Activated CD4-positive, CD25-positive, alpha-beta regulatory T cell treated with anti-CD3 and anti-CD28 coated beads, Interleukin-2, amount 50 U/mL, for 72 hours (primary cell): ENCODE measurements around the gene GRPEL1.

Experiments
- DNase-seq: peaks from one replicate; pipeline ENCODE4 v3.0.0; 2021

The GRPEL1 gene

DNA sequence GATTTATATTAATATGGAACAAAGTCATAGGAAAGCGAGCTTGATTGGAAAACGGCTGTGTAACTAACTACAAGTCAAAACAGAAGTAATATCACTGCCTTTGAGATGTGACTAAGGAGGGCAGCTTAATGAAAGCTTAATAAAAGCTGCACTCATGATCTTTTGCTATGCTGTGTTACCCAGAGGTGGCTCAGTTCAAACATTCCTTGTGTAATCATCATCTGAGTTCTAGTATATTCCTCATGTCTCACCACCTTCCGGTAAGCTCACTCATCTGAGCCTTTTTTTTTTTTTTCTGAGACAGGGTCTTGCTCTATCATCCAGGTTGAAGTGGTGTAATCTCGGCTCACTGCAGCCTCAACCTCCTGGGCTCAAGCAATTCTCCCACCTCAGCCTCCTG lies 5.0 kb downstream of the GRPEL1 start:
- no peak for DNase-seq

DNA sequence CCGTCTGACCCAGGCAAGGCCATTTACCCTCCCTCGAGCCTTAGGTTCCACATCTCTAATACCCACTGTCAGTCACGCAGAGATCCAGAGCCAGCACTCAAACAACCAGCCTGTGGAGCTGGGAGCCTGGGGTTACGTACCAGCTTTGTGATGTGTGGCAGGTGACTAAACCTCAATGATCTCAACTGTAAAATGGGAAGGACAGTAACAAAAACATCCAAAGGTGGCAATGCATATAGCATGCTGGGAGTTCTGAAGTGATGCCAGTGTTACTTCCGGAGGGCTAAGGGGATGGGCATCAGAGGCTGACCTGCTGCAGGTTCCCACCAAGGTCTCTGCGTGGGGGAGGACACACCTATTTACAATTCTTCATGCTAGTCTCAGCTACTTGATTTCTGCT lies 6.0 kb downstream of the GRPEL1 start:
- no peak for DNase-seq

DNA sequence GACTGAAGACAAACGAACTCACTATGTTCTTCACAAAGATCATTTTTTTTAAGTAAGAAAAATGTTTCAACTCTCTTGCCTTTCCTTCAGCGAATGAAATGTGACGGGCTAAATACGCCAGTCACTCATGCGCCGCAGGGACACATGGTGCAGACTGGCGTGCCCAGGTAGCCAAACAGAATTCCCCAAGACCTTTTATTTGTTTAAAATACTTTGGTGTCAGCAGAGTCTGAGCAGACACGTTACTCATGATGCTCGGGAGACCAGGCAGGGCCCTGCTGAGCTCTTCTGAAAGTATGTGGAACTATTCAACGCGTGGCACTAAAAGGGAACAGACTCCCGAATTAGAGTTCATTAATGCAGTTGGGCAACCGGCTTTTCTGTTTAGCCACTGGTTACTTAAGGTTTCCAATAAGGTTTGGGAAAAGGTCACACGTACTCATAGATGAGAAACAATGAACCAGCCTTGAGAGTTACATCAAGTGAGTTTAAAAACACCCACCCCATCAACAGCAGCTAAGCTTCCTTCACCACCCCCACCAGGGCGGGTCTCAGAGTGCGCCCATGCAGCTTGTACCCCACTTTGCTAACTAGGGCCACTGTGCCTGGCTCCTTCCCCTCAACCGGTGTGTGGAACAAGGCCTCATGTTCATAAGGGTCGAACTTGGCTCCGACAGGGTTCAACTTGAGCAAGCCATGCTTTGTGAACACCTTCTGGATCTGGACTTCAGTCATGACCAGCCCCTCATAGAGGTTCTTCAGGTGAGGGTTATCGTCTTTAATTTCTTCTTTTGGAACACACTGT lies 7.3 kb downstream of the GRPEL1 start:
- DNase-seq = no peak

DNA sequence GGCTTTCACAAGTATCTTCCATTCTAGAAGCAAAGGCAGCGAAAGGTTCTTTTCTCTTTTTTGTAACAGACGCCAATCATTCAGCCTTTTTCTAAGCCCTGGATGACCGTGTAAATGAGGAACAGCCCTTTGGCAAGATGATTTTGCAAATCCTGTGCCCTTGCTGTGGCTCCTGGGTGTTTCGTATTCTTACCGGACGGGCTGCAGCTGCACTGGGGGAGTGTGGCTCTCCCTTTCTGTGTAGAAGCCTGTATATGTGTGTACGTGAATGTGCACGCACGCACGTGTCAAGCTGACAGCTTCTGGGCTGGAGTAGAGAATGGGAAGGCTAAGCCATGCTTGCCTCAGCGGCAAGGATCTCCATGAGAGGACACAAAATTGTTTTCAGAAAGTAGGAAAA lies 8.2 kb downstream of the GRPEL1 start:
- DNase-seq = no peak

DNA sequence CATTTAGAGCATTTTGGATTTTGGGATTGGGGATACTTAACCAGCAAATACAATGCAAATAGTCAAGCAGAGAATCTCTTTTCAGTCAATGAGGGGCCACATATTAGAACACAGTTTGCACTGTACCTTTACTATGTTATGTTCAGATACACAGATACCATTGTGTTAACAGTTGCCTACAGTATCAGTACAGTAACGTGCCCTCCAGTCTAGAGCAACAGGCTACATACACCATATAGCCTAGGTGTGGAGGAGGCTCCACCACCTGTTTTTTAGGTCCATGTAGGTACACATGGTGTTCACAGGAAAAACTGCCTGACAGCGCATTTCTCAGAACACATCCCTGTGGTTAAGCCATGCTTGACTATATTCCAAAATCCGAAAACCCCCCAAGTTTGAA lies 9.1 kb downstream of the GRPEL1 start:
- DNase-seq = no peak

DNA sequence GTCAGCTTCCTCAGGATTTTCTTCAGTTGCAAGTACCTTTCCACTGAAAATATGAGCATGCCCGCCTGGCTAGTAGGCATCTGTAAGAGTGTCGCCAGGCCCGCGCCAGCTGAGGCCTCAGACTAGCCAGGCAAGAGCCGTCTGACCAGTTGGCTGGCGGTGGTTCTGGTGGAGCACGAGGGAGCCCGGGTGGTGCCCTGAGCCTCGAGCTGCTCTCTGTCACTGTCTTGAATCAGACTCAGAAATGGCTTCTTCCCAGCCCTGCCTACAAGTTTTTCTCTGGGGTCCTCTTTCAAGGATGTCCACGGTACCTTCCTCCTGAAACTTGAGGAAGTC lies 11.9 kb downstream of the GRPEL1 start:
- DNase-seq = no peak

DNA sequence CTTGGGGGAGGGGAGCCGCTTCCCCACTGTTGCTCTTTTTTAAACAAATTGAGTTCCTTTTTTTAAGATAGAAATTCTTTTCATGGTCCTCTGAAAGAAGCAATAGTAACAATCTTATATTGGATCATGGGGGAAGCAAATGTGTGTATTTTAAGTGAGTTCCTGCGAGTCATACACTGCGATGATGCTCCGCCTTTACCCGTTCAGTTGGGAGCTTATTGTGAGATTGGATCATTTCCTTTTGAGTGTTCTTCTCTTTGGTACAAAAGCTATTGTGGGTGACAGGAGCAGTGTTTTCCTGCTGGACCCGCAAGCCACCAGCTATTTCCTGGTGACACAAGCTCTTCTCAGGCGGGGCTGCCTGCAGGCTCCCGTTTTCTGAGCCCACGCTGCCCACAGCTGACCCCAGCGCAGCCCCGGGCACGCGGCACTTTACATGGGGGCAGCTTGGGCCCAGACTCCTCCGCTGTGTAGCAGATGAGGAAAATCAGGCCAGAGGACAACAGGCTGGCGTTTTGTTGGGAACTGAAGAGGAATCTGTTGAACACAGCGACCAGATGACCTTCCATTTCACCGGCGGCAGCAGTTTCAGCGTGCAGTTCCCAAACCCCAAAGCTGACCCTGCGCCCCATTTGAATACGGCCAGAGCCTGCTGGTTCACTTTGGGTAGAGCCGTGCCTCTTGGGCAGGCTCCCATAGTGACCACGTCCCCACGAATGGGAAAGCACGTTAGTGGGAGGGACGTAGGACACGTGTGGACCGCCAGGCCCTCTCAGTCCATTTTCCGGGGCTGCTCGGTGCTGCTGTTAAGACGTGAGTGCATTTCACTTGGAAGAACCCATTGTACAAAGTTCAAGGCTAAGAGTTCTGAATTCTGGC lies 12.5 kb downstream of the GRPEL1 start:
- DNase-seq = no peak

DNA sequence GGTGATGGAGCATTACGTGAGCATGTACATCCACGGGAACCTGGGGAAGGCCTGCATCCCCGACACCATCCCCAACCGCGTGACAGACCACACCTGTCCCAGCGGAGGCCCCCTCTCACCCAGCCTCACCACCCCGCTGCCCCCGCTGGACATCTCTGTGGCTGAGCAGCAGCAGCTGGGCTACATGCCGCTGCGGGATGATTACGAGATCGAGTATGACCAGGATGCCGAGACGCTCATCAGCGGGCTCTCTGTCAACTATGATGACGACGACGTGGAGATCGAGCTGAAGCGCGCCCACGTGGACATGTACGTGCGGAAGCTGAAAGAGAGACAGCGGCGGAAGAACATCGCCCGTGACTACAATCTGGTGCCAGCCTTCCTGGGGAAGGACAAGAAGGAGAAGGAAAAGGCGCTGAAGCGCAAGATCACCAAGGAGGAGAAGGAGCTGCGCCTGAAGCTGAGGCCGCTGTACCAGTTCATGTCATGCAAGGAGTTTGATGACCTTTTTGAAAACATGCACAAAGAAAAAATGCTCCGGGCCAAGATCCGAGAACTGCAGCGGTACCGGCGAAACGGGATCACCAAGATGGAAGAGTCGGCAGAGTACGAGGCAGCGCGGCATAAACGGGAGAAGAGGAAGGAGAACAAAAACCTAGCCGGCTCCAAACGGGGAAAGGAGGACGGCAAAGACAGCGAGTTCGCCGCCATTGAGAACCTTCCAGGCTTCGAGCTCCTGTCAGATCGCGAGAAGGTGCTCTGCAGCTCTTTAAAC lies 13.6 kb downstream of the GRPEL1 start:
- DNase-seq = no peak

DNA sequence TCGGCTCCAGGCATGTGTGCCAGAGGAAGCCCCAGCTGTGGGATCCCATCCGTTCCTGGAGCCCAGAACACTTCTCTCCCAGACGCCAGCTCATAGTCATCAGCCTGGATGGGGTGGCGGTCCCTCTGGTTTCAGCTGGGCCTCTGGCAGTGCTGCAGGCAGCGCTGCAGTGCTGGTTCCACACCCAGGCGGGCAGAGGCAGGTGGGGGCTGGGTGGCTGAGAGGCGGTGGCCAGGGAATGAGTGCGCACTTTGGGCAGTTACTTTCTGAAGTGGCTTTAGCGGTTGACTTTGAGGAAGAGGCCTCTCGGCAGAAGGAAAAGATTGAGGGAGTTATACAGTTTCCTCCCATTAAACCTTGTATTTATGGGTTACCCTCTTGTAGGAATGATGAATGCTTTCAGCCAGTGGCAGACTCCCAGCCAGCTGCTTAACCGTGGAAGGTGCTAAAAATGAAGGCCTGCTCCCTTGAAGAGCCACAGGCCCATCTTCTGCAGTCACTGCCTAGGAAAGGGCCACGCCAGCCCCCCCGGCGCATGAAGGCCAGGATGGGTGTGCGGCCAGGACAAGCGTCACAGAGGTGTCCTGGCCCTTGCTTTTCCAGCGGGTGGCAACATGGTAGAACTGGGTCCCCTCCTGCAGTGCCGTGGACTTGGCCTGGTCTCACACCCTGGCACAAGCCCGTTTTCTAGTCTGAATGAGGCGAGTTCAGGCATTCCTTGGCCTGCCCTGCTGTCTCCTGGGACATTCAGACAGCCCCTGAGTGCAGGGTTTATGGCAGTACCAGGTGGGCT lies 14.7 kb downstream of the GRPEL1 start:
- DNase-seq = no peak

DNA sequence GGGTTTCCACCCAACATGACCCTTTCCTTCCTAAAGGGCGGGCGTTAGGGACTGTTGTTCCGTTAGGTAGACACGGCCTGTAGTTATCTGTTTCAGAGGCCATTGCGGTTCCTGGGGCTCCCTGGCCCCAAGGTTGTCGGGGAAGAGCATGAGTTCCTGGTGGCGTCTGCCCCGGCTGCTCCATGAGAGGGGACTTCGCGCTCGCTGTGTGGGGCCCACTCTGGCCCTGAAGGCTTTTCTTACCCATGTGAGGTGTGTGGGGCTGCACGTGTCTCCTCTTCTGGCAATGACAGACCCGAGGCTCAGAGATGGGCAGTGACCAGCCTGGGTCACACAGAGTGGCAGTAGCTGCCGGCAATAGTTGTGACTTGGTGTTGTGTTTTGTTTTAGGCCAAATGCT lies 15.6 kb downstream of the GRPEL1 start:
- DNase-seq = no peak

DNA sequence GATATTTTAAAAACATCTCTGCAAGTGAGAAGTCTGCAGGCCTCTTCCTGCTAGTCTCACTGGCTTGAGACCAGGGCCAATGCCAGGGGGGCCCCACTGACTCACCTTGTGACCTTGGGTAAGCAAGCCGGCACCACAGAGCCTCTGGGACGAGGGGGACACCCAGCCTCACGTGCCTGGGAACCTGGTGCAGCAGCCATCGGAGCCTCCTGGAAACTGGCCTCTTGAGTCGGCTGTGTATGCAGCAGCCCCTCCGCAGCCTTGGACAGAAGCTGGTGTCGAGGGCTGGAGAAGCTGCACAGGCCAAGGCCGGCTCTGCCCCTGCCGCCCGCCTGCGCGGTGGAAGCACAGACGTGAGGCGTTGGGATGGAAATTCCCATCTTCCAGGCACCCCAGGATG lies 16.0 kb downstream of the GRPEL1 start:
- no peak for DNase-seq

DNA sequence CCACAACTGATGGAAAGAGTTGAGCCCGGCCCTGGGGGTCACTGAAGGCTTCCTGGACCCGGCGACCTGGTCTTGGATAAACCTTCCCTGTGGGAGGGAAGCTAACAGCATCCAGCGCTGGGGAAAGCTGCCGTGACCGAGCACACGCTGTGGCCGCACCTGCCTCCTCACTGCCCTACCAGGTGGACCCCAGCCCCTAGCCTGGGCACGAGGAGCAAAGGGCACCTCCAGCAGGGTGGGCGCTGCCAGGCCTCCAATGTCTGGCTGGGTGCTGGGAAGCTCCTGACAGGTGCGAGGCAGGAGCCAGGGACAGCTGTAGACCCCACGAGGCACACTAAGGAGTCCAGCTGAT lies 16.7 kb downstream of the GRPEL1 start:
- DNase-seq = no peak

DNA sequence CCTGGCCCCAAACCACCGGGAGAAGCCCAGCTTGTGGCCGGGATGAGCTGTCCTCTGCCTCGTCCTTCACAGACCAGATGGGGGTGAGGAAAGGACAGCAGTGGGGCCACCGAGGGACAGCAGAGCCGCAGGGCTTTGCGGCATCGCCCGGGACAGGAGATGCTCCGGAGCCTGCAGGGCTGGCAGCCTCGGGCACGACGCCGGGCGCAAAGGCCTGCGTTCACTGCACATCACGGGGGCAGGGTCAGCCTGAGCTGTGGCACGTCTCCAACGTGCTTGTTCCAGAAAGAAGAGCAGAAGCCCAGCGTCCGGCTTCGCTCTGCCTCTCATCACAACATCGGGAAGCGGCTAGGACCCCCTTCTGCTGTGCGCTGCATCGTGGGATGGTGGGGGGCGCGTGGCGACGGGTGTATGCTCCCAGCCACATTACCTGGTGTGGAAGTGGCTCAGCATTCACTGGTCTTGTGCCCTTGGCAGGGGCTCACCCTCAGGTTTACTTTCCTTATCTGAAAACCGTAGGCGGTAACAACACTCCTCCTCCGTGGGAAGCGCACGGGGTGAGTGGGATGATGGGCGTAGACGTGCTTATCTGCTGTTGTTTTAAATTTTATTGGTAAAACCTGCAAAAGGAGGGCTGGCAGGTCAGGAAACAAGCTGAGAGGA lies 17.3 kb downstream of the GRPEL1 start:
- no peak for DNase-seq

DNA sequence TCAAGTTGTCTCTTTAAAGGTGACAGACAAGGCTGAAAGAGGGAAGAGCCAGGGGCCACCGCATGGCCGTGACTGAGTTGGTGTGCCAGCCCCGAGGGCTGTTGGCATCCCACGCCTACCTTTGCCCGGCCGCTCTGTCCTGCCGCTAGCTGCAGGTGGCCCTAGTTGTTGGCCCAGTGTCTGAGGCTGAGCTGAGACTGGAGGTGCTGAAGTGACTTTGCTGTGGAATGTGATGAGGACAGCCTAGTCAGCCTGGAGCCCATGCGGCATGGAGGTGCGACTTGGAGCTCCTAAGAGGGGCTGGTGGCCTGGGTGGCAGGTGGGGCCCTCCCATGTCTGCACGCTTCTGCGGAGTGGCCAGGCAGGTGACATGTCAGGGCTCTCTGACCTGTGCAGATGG lies 18.1 kb downstream of the GRPEL1 start:
- no peak for DNase-seq

DNA sequence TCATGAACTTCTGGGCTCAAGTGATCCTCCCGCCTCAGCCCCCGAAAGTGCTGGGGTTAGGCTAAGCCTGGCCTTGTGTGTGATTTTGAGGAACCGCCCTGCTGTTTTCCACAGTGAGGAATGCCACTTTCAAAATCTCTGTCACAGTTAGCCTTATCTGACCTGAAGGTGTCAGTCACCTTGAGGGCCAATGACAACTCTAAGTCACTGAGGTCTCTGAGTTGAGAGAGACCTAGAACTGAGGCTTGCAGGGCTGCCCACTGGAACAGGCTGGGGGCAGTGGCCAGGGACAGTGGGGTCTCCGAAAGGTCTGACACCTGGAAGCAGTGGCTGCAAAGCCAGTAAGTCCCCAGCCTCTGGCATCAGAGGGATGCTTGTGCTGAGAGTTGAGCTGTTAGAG lies 18.6 kb downstream of the GRPEL1 start:
- no peak for DNase-seq

DNA sequence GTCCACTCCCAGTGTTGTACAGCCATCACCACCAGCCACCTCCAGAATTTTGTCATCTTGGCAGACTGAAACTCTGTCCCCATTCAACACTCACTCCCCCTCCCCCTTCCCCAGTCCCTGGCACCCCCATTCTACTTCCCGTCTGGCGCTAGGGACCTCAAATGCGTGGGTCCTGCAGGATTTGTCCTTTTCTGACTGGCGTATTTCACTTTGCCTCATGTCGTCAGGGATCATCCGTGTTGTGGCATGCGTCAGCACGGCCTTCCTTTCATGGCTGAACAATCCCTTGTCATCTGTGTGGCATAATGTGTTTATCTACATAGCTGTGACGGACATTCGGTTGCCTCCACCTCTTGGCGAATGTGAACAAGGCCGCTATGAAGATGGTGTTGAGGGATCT lies 19.2 kb downstream of the GRPEL1 start:
- DNase-seq = no peak

DNA sequence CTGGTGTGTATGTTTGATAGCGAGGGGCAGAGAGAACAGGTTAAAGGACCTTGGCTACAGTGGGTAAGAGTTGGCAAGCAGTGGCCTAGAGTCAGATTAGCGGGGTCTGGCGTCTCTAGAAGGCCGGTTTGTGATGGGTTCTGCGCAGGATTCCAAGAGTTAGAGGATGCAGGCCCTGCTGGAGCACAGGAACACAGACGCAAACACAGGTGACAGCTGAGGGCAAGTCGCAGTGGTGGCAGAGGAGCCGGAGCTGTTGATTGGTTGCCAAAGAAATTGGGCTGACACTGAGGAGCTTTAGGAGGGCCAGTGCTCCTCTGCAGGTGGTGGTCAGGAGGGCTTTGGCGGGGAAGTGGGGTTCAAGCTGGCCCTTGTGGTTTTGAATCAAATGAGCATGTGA lies 20.9 kb downstream of the GRPEL1 start:
- DNase-seq = no peak

DNA sequence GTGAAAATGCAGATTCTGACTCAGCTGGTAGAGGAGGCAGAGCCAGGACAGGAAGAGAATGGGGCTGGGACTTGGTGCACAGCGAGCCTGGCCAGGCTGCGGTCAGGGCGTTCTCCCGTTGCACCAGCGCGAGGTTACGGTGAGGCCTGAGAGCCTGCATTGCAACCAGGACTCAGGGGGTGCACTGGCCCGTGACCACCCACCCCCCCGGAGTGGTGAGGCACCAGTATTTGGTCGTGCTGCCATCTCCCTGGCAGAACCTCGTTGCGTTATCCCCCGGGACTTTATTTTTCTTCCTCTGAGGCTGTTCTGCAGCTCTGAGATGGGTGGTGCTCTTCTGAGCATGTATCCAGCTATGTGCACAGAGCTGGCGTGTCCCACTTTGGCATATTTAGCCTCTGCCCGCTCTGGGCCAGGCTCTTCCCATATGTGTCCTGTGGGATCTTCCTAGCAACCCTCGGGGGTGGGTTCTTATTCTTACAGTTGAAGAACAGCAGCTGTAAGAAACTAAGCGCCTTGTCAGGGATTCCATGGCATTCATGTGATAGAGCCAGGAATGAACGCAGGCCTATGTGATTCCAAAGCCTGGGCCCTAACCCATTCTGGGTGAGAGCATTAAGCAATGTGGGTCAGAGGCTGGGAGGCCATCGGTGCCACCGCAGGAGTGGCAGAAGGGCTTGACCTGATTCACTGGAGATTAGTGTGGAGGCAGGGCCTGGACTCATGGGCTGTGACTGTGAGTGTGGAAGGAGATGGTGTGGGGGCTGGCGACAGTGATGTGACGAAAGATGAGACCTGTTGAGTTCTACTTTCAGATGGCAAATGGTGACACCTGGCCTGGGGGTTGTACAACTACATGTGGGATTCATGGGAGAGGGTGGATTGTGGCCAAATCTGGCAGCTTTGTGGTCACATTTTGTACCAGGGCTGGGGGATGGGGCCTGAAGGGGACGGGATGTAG lies 21.6 kb downstream of the GRPEL1 start:
- DNase-seq = no peak

DNA sequence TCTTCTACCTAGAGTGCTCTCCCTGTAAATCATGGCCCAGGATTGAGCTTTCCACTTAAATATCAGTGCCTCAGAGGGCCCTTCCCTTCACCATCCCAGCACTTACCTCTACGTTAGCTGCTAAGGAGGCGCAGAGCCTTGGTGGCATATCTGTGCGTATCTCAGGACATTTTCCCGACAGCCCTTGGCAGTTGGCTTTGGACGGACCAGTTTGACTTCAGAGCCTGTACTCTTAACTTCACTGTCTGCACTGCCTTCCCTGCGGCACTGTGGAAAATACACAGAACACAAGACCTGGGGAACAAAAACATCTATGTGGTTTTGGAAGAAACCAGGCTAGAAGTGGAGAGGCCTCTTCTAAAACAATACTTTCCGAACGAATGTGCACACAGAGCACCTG lies 22.3 kb downstream of the GRPEL1 start:
- DNase-seq = no peak

DNA sequence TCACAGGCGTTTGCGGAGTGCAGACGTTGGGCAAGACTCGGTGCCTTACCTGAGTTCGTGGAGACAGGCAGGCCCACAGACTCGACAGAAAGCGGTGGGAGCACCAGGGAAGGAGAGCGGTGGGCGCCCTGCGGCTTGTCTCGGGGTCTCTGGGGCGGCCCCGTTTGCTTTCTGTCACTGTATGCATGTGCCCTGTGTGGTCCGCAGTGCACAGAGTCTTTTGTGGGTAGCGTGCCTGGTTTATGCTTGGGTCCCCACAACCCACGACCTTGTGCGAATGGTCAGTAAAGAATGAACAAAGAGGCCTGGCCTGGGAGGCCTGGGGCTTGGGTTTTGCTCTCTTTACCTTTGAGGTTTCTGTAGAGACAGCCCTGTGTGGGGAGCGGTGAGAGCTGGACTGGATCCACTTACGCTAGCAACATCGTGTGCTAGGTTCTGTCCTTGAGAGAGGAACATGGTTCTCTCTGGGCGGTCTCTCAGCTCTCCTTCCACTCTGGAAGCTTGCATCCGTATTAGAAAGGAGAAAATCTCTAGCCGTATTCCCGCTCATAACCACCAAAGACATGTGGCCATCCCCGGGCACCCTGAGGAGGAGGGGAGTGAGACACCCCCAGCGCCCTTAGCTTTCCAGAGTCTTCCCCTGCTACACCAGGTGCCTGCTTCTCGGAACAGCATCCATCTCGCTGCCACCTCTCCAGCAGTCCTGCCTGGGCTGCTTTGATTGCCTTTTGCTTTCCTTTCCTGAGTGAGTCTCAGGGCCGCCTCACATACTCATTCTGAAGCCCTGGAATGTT lies 23.5 kb downstream of the GRPEL1 start:
- DNase-seq = no peak
